HG03108 (cell line): ENCODE data around the gene FAM241B.

Experiments
- ATAC-seq: cut with Tn5 transposase; IDR thresholded peaks from one replicate; pipeline ENCODE4 v1.9.1; 2021; ENCODE audit warnings: moderate library complexity; ENCODE audit not compliant: unreplicated experiment

The FAM241B gene

GRCh38 chr10:69633673-69634635 is 3.9 kb downstream of the FAM241B start:
- no peak for ATAC-seq

- ATAC-seq = no peak
These were observed 4.8 kb downstream of the FAM241B start for GRCh38 chr10:69634759-69635425.

- no peak for ATAC-seq
These were observed 5.6 kb downstream of the FAM241B start for GRCh38 chr10:69635428-69636272.

GRCh38 chr10:69636273-69636575 is 6.2 kb downstream of the FAM241B start:
- no peak for ATAC-seq

- no peak for ATAC-seq
These were observed 6.9 kb downstream of the FAM241B start for GRCh38 chr10:69636626-69637605.

GRCh38 chr10:69638642-69639041 is 8.6 kb downstream of the FAM241B start:
- no peak for ATAC-seq

- ATAC-seq = no peak
These were observed 9.5 kb downstream of the FAM241B start for GRCh38 chr10:69639291-69640195.

- no peak for ATAC-seq
These were observed 10.3 kb downstream of the FAM241B start for GRCh38 chr10:69640196-69640980.

GRCh38 chr10:69641261-69641980 is 11.4 kb downstream of the FAM241B start:
- no peak for ATAC-seq

- no peak for ATAC-seq
These were observed 12.7 kb downstream of the FAM241B start for GRCh38 chr10:69642747-69643146.

GRCh38 chr10:69643779-69644657 is 14.0 kb downstream of the FAM241B start:
- ATAC-seq = no peak

- no peak for ATAC-seq
These were observed 14.7 kb downstream of the FAM241B start for GRCh38 chr10:69644658-69645295.

GRCh38 chr10:69645296-69646184 is 15.5 kb downstream of the FAM241B start:
- no peak for ATAC-seq

GRCh38 chr10:69646185-69647060 is 16.4 kb downstream of the FAM241B start:
- ATAC-seq = no peak
